ENCODE measurements around the gene CARD11.

The CARD11 gene

DNA sequence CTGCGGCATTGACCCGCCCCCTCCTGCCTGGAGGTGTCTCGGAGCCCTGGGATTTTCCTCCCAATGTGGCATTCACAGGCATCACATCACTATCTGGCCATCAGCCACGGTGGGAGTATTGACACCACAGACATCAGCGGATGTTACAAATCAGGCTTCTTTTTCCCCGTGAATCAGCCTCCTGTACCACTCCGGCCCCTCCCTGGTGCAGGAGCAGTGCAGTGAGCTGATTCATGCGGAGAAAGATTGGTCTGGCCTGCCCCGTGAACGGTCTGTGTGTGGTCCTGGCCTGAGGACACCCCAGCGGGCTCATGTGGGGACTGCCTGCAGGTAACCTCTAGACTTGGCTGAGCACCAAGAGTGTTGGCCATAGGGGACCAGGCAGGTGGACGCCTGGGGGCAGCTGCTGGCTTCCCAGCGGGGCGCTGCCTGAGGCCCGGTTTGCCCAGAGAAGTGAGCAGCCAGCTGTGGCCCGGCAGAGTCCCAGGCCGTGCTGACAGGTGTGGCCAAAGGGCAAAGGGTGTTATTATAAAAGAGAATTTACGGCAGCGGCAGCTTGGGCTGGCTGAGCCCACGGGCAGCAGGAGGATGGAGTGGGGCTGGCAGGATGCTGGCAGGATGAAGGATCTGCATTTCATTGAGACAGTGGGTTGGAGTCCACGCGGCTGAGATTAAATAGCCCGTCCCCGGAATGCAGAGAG is 167.5 kb downstream of the CARD11 start:
- DNase-seq (ENCODE audit: low spot score): no peak

DNA sequence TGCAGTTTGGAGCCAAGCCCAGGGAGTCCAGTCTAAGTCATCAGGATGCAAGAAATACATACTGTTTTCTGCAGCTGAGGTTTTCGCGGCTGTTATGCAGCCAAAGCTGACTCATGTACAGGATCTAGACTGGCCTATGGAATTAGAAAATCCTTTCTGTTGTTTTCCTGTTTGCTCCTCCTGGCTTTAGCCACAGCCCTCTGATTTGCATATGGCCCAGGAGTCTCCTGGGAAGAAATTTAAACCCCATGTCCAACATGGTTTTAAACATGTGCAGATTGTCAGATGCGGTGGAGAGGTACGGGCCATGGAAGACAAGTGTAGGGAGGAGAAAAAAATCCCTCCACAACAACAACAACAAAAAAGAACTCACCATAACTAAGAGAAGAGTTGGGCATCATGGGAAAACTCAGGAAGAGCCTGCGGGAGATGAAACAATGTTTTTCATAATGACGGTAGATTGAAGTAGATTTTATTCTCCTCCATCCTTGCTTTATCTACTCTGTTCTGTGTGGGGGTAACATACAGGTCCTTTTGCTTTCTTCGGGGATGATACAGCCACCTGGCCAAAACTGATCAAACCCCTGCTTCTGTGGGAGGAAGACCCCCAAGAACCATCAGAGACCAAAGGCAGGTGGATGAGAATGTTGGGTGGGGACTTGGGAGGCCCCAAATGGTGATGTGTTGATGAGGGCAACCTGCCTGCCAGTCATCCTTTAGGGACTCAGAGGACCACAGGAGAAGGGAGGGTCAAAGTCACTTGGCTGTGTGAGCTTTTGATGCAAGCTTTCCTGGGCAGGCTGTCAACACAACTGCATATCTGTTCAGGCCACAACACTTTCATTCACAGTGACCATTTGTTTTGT is 169.7 kb downstream of the CARD11 start:
- DNase-seq (ENCODE audit: low spot score): peak; percentile 59

DNA sequence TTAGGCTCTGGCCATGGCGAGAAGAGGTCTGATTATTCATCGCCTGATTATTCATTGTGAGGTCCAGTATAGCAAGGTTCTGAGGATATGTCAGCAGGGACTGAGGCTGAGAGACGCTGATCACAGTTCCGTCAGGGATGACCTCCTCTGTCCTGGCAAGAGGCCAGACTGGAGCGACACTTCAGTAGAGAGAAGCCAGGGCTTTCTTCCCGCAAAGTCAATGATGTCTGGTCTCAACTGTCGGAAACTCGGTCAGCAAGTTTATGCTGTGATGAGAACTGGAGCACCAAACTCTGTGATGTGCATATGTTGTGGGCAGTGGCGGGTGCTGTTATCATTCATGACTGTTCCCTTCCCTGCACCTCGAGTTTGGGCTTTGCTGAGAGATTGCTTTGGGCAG is 170.5 kb downstream of the CARD11 start:
- no peak for DNase-seq (ENCODE audit: low spot score)

DNA sequence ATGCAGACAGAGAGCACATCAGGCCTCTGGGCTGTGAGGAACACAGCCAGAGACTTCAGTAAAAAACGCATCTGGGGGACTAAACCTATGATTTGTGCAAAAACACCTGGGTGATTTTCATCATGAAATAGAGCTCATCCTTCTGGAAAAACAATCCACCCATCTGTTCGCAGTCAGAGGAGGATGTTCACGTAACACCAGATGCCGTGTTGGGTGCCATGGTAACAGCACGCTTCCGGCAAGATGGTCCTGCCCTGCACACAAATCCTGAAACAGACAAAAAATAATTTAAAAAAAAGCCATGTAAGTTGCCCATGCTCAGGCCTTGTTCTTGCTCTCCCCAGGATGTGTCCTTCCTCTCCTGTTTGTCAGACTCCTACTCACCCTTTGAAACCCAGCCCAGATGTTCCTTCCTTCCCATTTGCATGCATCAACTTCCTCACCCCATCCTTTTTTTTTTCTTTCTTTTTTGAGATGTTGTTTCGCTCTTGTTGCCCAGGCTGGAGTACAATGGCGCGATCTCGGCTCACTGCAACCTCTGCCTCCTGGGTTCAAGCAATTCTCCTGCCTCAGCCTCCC is 171.3 kb downstream of the CARD11 start:
- DNase-seq (ENCODE audit: low spot score): no peak

DNA sequence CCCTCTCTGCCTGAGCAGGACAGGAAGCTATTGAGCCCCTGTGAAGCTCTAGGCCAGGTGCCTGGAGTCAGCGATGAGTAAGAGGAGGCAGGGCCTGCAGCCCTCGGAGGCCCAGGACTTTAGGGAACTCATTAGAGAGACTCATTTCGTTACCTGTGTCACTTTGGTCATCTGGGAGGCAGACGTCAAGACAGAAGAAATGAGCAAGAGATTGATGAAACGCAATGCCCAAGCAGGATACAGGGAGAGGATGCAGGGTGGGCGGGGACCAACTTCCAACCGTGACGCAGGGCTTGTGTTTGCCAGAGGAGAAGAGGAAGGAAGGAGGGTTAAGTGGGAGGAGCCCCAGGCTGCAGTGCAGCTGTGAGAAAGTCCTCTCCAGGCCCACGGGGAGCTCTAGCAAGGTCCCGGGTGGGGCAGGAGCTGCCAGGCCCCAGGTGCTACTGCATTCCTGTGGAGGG is 173.2 kb downstream of the CARD11 start:
- DNase-seq (ENCODE audit: low spot score): peak; percentile 74

DNA sequence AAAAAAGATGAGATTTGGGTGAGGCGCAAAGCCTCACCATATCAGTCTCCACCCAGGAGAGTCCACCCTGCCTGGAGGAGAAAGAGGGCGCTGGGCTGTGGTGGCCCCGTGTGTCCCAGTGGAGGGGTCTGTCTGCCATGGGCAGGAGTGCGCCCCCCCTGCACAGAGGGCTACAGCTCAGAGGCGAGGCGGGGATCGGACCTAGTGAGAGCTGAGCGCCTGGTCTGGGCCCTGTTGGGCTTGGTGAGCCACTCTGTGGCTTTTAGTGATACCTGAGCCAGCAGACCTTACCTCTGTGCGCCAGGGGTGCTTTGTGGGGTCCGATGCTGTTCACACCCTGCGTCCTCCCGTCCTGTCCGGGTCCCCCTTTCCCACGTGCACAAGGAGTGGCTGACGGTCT is 173.7 kb downstream of the CARD11 start:
- no peak for DNase-seq (ENCODE audit: low spot score)

DNA sequence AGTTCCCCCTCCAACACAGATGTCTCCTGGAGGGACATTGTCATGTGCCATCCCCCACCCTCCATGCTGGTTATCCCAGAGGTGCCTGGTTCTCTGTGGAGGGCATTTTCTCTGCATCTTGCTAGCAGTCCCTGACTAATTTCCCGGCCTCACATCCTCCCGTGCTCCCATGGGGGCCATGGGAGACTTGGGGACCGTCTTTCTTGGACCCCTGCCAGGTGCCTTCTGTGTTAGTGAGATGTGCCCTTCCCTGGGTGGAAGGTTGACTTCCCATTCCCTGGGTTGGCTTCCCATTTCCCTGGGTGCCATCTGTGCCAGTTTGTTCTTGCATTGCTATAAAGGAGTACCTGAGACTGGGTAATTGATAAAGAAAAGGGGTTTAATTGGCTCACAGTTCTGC is 177.1 kb downstream of the CARD11 start:
- no peak for DNase-seq (ENCODE audit: low spot score)

DNA sequence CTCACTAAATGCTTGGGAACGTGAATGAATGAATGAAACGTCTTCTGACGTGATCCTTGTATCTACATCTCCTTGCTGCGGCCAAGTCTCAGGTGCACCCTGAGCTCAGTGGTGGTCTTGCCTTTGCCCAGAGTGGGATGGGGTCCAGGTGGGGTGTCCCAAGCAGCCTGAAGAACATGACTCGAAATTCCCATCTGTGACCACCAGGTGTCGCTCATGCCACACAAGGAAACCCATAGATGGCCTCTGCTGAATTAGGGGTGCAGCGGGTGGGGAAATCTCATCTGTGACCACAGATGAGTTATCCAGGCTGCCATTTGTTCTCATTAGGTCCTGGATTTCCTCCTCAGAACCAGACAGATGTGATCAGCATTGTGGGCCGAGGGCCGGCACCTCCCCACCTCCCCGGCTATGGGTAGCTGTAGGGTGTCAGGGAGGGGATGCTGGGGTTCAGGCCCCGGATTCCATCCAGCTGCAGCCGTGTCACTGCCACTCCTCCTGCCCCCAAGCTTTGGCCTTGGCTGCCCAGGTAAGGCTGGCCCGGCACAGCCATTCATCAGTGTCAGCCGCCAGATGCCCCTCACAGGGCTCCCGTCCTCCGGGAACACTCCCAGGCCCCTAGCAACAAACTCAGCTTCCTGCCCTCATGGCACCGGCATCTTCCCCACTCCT is 178.5 kb downstream of the CARD11 start:
- peak; percentile 74 for DNase-seq (ENCODE audit: low spot score)

DNA sequence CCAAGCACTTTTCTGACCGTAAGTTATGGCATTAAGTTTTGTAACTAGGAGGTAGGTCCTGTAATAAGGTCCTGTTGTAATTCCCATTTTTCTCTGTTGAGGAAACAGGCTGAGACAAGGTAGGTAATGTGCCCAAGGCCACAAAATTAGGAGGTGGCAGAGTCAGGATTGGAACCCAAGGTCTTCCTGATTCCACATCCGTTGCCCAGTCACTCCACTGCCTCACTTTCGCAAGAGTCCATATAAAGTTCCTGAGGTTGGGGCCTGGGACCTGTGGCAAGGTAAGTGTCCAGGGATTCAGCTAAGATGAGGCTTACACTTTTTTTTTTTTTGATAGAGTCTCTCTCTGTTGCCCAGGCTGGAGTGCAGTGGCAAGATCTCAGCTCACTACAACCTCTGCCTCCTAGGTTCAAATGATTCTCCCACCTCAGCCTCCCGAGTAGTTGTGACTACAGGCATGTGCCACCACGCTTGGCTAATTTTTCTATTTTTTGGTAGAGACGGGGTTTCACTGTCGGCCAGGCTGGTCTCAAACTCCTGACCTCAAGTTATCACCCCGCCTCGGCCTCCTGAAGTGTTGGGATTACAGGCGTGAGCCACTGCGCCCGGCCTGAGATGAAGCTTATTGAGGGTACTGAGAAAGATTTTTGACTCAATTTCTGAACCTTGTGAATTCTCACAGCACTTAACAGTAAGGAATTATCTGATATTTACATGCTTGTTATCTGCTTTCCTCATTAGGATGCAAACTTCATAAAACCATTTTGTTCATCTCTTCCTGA is 179.3 kb downstream of the CARD11 start:
- no peak for DNase-seq (ENCODE audit: low spot score)

DNA sequence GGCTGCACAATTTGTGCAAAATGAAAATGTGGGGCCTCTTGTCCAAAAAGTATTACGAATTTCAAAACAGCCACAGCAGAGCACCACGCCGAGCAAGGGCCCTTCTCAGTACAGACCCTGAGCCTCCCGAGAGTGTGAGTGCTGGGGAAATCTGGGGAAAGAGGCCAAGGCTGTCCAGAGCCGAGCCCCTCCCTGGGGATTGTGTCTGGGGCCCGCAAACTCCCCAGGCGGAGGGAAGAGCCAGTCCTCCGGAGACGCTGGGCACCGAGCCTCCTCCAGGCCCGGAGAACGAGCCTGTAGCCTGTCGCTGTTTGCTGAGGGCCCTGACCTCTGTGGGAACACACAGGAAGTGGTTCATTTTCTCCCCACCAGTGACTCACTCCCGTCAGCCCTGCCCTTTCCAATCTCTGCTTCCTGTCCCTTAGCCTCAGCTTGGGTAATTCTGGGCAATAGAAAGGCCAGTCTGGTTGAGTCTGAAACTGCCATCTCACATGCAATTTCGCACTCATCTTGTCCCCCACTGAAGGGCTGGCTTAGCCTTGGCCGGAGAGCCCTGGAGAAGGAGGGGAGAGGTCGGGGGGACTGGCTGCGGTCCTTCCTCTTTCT is 180.1 kb downstream of the CARD11 start:
- DNase-seq (ENCODE audit: low spot score): peak; percentile 59

DNA sequence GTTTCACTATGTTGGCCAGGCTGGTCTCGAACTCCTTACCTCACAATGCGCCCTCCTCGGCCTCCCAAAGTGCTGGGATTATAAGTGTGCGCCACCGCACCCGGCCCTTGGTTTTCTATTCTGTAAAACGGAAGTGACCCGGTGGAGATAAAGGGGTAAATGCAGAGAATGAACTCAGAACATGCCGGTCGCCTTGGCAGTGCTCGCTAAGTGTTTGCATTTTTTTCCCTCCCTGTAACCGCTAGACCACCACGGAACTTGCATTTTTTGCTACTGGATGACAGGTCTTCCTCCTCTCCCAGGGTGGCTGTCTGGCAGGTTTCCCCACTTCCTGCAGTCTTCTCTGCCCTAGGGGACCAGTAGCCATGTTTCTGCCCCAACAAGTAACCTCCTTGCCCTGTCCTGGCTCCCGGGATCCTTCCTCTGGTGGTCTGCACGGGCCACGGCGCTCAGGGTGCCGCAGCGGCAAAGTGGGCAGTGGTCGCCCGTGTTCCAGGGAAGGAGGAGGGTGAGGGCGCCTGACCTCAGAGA is 180.8 kb downstream of the CARD11 start:
- no peak for DNase-seq (ENCODE audit: low spot score)

DNA sequence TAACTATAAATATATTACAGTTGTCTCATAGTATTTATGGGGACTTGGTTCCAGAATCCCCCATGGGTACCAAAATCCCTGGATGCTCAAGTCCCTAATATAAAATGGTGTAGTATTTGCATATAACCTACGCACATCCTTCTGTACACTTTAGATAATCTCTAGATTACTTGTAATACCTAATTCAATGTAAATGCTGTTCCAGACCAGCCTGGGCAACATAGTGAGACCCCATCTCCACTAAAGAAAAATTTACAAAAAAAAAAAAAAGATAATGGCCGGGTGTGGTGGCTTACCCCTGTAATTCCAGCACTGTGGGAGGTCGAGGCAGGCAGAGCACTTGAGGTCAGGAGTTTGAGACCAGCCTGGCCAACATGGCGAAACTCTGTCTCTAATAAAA is 182.2 kb downstream of the CARD11 start:
- no peak for DNase-seq (ENCODE audit: low spot score)

DNA sequence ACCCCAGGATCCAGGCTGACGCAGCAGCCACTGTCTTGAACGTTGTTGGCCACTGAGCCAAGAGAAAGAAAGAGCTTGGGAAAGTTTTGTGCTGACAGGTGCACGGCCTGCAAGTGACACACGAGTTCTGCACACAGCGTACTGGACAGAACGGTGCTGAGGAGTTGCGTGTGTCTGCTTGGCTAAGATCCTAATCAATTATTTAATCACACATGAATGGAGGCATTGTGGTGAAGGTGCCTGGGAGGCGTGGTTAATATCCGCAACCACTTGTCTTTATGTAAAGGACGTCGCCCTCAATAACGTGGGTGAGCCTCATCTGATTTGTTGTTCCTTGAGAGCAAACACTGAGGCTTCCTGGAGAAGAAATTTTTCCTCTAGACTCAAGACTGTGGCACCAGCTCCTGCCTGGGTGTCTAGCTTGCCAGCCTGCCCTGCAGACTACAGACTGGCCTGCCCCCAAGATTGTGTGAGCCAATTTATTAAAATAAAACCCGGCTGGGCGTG is 183.0 kb downstream of the CARD11 start:
- no peak for DNase-seq (ENCODE audit: low spot score)

DNA sequence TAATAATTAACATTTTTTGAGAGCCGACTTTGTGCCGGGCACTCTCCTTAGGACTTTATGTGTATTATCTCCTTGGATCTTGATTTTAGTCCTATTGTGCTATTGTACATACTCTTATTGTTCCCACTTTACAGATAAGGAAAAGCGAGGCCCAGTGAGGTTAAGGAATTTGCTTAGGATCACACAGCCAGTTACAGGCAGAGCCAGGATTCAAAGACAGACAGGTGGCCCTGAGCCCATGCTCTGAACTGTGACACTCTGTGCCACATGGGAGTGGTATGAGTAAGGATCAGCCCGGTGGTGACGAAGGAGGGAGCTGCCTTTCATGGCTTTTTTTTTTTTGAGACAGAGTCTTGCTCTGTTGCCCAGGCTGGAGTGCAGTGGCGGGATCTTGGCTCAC is 183.7 kb downstream of the CARD11 start:
- no peak for DNase-seq (ENCODE audit: low spot score)

DNA sequence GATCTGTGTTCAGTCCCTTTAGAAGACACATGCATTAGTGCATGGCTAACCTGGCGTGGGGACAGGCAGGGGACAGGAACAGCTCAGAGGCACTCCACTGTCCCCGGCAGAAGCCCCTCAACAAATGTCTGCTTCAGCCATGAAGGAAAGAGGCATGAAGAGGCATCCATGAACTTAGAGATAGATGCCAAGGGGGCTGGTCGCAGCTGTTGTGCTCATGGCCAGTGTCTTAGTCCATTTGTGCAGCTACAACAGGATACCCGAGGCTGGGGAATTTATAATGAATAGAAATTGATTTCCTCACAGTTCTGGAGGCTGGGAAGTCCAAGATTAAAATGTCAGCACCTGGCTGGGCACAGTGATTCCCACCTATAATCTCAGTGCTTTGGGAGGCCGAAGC is 185.0 kb downstream of the CARD11 start:
- DNase-seq (ENCODE audit: low spot score): no peak

DNA sequence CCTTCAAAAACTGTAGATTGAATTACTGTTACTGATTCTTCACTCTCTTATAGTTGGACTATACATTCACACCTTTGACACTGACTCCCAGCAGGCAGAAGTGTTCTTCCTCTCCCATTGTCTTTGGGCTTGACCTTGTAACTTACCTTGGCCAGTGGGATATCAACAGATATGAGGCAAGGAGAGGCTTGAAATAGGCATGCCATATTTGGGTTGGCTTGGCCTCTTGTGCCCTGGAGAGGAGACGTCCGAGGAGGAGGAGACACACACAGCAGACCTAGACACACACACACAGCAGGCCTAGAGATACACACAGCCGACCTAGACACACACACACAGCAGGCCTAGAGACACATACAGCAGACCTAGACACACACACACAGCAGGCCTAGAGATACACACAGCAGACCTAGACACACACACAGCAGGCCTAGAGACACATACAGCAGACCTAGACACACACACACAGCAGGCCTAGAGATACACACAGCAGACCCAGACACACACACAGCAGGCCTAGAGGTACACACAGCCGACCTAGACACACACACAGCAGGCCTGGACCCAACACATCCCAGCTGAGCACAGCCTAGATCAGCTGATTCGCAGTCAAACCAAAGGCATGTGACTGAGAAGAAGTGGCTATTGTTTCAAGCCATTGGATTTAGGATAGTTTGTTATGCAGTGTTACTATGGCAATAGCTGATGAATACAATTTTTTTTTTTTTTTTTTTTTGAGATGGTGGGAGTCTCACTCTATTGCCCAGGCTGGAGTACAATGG is 187.1 kb downstream of the CARD11 start:
- no peak for DNase-seq (ENCODE audit: low spot score)

All from SK-N-DZ (cell line).